WI38 (cell line): ENCODE results near the gene PHLDB3.

ENCODE experiments used
- H3K4me3 ChIP-seq: 2 replicates; pipeline ENCODE4 v1.5.1; 2011; ENCODE audit warnings: low read depth, mild to moderate bottlenecking, control low read depth, low read length
- TF ChIP-seq, protein P1 (sequence below): IDR thresholded peaks from 2 replicates; pipeline ENCODE4 v1.5.1; 2012; ENCODE audit warnings: low read depth, mild to moderate bottlenecking, control low read depth, low read length

Gene PHLDB3

DNA sequence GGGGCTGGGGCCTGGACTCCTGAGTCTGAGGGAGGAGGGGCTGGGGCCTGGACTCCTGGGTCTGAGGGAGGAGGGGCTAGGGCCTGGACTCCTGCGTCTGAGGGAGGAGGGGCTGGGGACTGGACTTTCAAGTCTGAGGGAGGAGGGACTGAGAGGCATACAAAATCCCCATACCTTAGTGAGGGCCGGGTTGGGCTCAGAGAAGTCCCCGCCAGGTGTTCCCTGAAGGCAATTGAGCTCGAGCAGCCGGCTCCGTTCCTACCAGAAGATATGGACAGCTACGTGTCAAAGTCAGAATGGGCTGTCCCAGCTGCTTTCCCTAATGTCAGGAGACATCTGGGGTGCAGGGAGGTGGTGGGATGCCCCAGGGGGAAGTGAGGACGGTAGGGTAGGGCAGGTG, 9.5 kb downstream of the PHLDB3 start:
- TF ChIP-seq, protein P1, sequence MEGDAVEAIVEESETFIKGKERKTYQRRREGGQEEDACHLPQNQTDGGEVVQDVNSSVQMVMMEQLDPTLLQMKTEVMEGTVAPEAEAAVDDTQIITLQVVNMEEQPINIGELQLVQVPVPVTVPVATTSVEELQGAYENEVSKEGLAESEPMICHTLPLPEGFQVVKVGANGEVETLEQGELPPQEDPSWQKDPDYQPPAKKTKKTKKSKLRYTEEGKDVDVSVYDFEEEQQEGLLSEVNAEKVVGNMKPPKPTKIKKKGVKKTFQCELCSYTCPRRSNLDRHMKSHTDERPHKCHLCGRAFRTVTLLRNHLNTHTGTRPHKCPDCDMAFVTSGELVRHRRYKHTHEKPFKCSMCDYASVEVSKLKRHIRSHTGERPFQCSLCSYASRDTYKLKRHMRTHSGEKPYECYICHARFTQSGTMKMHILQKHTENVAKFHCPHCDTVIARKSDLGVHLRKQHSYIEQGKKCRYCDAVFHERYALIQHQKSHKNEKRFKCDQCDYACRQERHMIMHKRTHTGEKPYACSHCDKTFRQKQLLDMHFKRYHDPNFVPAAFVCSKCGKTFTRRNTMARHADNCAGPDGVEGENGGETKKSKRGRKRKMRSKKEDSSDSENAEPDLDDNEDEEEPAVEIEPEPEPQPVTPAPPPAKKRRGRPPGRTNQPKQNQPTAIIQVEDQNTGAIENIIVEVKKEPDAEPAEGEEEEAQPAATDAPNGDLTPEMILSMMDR = no peak
- H3K4me3 ChIP-seq = no peak overlapping the region

DNA sequence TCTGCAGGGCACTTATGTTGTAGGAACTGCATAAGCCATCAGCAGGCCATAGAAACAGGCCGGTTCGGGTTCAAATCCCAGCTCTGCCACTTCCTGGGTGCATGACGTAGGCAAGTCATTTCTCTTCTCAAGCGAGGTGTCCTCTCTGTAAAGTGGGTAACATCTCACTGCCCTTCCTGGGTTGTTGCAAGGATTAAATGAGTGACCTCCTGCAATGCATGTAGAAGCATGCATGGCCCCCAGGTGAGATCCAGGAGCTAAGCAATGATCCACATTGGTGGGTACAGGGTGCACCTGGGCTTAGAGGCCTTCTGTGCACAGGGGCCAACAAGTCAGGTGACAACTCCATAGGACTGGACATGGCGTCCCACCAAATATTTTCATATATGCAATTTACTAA, 13.8 kb downstream of the PHLDB3 start:
- TF ChIP-seq, protein P1 = no peak

DNA sequence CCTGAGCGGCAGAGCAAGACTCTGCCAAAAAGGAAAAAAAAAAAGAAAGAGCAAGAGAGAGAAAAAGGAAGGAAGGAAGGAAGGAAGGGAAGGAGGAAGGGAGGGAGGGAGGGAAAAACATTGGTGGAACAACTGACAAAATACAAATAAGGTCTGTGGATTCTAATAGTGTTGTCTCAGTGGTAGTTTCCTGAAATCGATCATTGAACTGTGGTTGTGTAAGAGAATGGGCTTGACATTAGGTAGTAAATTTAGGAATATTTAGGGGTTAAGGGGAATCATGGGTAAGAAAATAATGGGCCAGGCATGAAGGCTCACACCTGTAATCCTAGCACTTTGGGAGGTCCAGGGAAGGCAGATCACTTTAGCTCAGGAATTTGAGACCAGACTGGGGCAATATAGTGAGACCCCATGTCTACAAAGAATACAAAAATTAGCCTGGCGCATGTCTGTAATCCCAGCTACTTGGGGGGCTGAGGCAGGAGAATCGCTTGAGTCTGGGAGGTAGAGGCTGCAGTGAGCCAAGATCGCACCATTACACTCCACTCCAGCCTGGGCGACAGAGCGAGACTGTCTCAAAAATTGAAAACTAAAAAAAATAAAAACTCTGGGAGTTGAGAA, 14.5 kb downstream of the PHLDB3 start:
- TF ChIP-seq, protein P1 = no peak
- no peak overlapping the region for H3K4me3 ChIP-seq

More for the DNA sequence above, 13.8 kb downstream of the PHLDB3 start:
- no peak overlapping the region for H3K4me3 ChIP-seq

DNA sequence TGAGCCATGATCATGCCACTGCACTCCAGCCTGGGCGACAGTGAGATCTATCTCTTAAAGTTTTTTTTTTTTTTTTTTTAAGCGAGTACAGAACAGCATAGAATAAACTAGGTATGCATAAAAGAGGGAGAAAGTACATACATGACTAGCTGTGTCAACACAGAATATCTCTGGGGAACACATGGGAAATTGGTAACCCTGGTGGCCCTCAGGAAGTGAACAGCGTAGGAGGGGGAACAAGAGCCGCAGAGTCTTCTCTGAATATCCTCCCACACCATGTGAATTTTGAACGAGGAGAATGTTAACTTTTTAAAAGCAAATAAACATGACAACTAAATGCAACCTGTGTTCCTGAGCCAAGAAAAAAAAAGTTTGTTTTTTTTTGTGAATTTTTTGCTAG, 15.2 kb downstream of the PHLDB3 start:
- TF ChIP-seq, protein P1 = no peak
- no peak overlapping the region for H3K4me3 ChIP-seq

DNA sequence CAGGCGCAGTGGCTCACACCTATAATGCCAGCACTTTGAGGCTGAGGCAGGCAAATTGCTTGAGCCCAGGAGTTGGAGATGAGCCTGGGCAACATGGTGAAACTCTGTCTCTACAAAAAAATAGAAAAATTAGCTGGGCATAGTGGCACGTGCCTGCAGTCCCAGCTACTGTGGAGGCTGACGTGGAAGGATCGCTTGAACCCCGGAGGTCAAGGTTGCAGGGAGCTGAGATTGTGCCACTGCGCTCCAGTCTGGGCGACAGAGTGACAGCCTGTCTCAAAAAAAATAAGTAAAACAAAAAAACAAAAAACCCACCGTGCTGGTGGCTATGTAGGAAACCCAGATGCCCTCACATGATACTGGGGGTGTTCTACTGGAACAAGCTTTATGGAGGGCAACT, 16.4 kb downstream of the PHLDB3 start:
- H3K4me3 ChIP-seq = no peak overlapping the region
- TF ChIP-seq, protein P1 = no peak

DNA sequence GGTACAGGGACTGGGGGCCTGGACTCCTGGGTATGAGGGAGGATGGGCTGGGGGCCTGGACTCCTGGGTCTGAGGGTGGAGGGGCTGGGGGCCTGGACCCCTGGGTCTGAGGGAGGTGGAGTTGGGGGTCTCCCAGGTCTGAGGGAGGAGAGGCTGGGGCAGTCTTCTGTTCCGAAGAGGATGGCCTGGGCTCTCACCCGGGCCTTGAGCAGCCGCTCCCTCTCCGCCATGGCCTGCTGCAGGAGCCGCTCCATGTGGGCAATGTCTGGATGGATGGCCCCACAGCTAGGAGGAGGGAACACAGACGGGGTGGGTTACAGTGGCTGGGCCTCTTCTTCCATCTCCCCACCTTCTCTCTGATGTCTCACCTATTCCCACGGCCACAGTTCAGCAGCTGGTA, 18.1 kb downstream of the PHLDB3 start:
- H3K4me3 ChIP-seq = no peak overlapping the region
- TF ChIP-seq, protein P1 = no peak

DNA sequence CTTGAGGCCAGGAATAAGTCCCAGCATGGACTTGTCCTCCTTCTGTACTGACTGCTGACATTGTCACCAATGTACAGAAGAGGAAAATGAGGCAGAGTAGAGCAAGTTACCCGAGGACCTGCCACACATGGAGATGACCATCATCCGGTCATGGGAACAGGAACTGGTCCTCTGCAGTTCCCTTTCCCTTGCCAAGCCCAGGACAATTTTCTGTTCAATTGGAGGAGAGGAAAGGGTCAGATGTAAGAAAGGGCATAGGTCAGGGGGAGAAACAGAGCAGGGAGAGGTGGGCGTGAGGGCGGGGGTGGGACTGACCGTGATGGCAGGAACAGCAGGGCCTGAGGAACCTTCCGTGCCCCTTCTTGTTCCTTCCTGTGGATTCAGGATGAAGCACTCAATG, 18.6 kb downstream of the PHLDB3 start:
- TF ChIP-seq, protein P1 = no peak
- no peak overlapping the region for H3K4me3 ChIP-seq
